HepG2 (cell line): ENCODE data around the gene STRADA. TPM values are rescaled to one million over a fixed set of nuclear protein-coding genes. Genes with fewer than 3 reads are reported as not detected.

Experiments used
- ASH2L ChIP-seq: fragments of 300-600, 200-600 bp; sonication (generic); IDR thresholded peaks from 2 replicates; pipeline ENCODE4 v1.7.0; 2017; ENCODE audit warnings: low read depth, mild to moderate bottlenecking, moderate library complexity, mixed read lengths, low read length; ENCODE audit not compliant: insufficient read length
- BRCA1 ChIP-seq: sonication (generic); formaldehyde crosslinking; IDR thresholded peaks from 2 replicates; pipeline ENCODE4 v1.4.0; 2020; ENCODE audit warnings: missing genetic modification reagents
- DR1 ChIP-seq: sonication (generic); formaldehyde crosslinking; IDR thresholded peaks from 2 replicates; pipeline ENCODE4 v1.8.0; 2021; ENCODE audit warnings: mild to moderate bottlenecking, missing genetic modification reagents, inconsistent platforms
- HES4 ChIP-seq: sonication (generic); formaldehyde crosslinking; IDR thresholded peaks from 2 replicates; pipeline ENCODE4 v1.9.0; 2021; ENCODE audit warnings: mild to moderate bottlenecking, missing genetic modification reagents, borderline replicate concordance
- HIVEP1 ChIP-seq: sonication (generic); formaldehyde crosslinking; IDR thresholded peaks from 2 replicates; pipeline ENCODE4 v1.4.0; 2020; ENCODE audit warnings: mild to moderate bottlenecking, missing genetic modification reagents
- MED1 ChIP-seq: sonication (generic); formaldehyde crosslinking; IDR thresholded peaks from 2 replicates; pipeline ENCODE4 v1.4.0; 2020; ENCODE audit warnings: missing genetic modification reagents
- MEF2D ChIP-seq: sonication (generic); formaldehyde crosslinking; IDR thresholded peaks from 2 replicates; pipeline ENCODE4 v1.5.1; 2020; ENCODE audit warnings: mild to moderate bottlenecking, missing genetic modification reagents
- MIXL1 ChIP-seq: IDR thresholded peaks from 2 replicates; pipeline ENCODE4 v1.6.1; 2016
- NFATC3 ChIP-seq: sonication (generic); formaldehyde crosslinking; IDR thresholded peaks from 2 replicates; pipeline ENCODE4 v1.5.1; 2020; ENCODE audit warnings: mild to moderate bottlenecking, missing genetic modification reagents
- NR2F2 ChIP-seq: IDR thresholded peaks from 2 replicates; pipeline ENCODE4 v1.6.1; 2012; ENCODE audit warnings: low read depth, inconsistent platforms, borderline replicate concordance
- RARA ChIP-seq: IDR thresholded peaks from 2 replicates; pipeline ENCODE4 v1.6.1; 2016; ENCODE audit warnings: missing genetic modification reagents, missing compliant biosample characterization
- SP5 ChIP-seq: IDR thresholded peaks from 2 replicates; pipeline ENCODE4 v1.6.1; 2016; ENCODE audit warnings: low read depth, borderline replicate concordance
- TSC22D2 ChIP-seq: sonication (generic); formaldehyde crosslinking; IDR thresholded peaks from 2 replicates; pipeline ENCODE4 v1.5.1; 2020; ENCODE audit warnings: missing genetic modification reagents, mild to moderate bottlenecking, borderline replicate concordance
- ZNF136 ChIP-seq: sonication (generic); formaldehyde crosslinking; IDR thresholded peaks from 2 replicates; pipeline ENCODE4 v1.8.1; 2022; ENCODE audit warnings: low read depth, mild to moderate bottlenecking, moderate library complexity, missing genetic modification reagents
- ZNF207 ChIP-seq: fragments of 450-650 bp; IDR thresholded peaks from 2 replicates; pipeline ENCODE4 v1.6.1; 2016; ENCODE audit warnings: antibody characterized with exemption, borderline replicate concordance
- ZNF317 ChIP-seq: sonication (generic); formaldehyde crosslinking; IDR thresholded peaks from 2 replicates; pipeline ENCODE4 v1.5.0; 2020; ENCODE audit warnings: mild to moderate bottlenecking, missing genetic modification reagents
- ZNF446 ChIP-seq: sonication (generic); formaldehyde crosslinking; IDR thresholded peaks from 2 replicates; pipeline ENCODE4 v1.5.0; 2020; ENCODE audit warnings: mild to moderate bottlenecking, missing genetic modification reagents
- ZNF501 ChIP-seq: sonication (generic); formaldehyde crosslinking; IDR thresholded peaks from 2 replicates; pipeline ENCODE4 v1.5.1; 2020; ENCODE audit warnings: mild to moderate bottlenecking, moderate library complexity, missing genetic modification reagents
- ZNF883 ChIP-seq: sonication (generic); formaldehyde crosslinking; IDR thresholded peaks from 2 replicates; pipeline ENCODE4 v1.5.1; 2020; ENCODE audit warnings: mild to moderate bottlenecking, missing genetic modification reagents; ENCODE audit errors: not compliant biosample characterization
- polyA plus RNA-seq, 8 experiments: library from polyadenylated mRNA; depleted of rRNA in 3 of 8; stranded (reverse) in 7 of 8; unstranded in 1 of 8; fragments of >200 nt; fragmentation: Illumina TruSeq in 4 of 8; extraction: Trizol in 4 of 8; gene quantifications; 2 replicates each; pipeline versions ENCODE4 v1.2.1 to v1.2.3, GENCODE V29; 2011 to 2016; ENCODE audit warnings: low read depth in 4 of 8, missing spikeins in 1 of 8, mixed read lengths in 1 of 8; ENCODE audit not compliant: insufficient read depth in 1 of 8
- total RNA-seq, 5 experiments: library from RNA; depleted of rRNA; stranded (reverse); fragments of >200 nt; fragmentation: Illumina TruSeq; extraction: Trizol; gene quantifications; 2 replicates each; pipeline ENCODE4 v1.2.3, GENCODE V29; 2016; ENCODE audit warnings: low read depth in 1 of 5
- TF ChIP-seq, protein P1 (sequence below): IDR thresholded peaks from 2 replicates; pipeline ENCODE4 v1.6.1; 2016; ENCODE audit warnings: low read depth, borderline replicate concordance
- TF ChIP-seq, protein P2 (sequence below): sonication (generic); formaldehyde crosslinking; IDR thresholded peaks from 2 replicates; pipeline ENCODE4 v1.4.0; 2020; ENCODE audit warnings: low read depth, missing genetic modification reagents
- TF ChIP-seq, protein P3 (sequence below): IDR thresholded peaks from 2 replicates; pipeline ENCODE4 v1.6.1; 2016; ENCODE audit warnings: missing genetic modification reagents, missing compliant biosample characterization
- TF ChIP-seq, protein P4 (sequence below): sonication (generic); formaldehyde crosslinking; IDR thresholded peaks from 2 replicates; pipeline ENCODE4 v1.5.0; 2020; ENCODE audit warnings: missing genetic modification reagents

The STRADA gene
- total and polyA plus RNA-seq, 2 of the 13 experiments (the other 11 are each of a cell fraction or from before 2014, with no cell fraction given) = 17.6 to 17.9 TPM

DNA sequence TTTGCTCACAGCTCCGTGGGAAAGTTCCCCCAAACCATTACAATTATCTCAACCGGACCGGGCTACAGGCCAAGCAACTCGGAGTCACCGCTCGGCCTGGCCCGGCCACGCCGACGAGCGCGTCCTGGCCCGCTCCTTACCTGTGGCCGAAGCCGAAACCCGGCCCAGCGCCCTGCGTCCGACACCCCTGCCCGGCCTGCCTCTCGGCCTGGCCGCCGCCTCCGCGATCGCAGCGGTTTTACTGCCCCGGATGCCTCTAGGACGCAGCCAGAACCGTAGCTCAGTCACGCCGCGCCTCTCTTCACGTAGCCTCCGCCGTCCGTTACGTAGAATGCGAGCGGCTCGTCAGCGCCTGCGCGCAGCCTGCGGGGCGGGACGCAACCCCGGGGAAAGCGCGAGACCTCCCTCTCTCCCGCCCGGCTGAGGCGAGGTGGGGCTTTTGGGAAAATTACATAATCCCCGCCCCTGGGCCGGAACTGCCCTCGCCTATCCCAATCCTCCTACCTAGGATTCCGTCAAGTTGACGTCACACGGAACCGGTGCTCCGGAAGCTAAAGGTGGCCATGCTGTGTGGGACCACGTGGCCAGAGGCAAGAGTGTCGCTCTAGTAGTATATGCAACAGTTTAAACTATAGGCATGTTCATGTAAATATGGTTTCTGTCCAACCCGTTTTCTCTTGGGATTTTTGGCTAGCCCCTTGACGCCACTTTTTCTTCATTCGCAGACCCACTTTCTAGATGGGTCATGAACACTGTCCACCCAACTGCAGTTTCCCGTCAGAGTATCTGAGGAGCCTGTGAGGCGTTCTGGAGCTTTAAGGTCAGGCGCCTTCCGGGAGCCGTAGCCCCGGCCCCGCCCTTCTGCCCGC, 31.9 kb upstream of the STRADA start, which contains the start of gene CCDC47 (continued):
- TF ChIP-seq, protein P1, sequence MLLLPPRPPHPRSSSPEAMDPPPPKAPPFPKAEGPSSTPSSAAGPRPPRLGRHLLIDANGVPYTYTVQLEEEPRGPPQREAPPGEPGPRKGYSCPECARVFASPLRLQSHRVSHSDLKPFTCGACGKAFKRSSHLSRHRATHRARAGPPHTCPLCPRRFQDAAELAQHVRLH = 0 out of 2 replicates have a peak, but pooled peaks have one; percentile 77
- TF ChIP-seq ZNF446 (CRISPR knock-in tag) (no peak; the same call in 1 of the 2 replicates), ZNF883 (CRISPR knock-in tag) (peak; percentile 79), ZNF207 (no peak), MEF2D (peak; percentile 90), TSC22D2 (CRISPR knock-in tag) (no peak; the same call in none of the 2 replicates), DR1 (CRISPR knock-in tag) (peak; percentile 92), NR2F2 (0 out of 2 replicates have a peak, but pooled peaks have one; percentile 67), ASH2L (peak; percentile 87), MIXL1 (CRISPR knock-in tag) (peak; percentile 74), MED1 (CRISPR knock-in tag) (peak; percentile 92), HIVEP1 (CRISPR knock-in tag) (peak; percentile 93), ZNF501 (CRISPR knock-in tag) (peak; percentile 76), SP5 (CRISPR knock-in tag) (peak; percentile 80), HES4 (peak; percentile 92), ZNF136 (CRISPR knock-in tag) (peak; percentile 97), RARA (CRISPR knock-in tag) (peak; percentile 41), ZNF317 (CRISPR knock-in tag) (peak; percentile 84), BRCA1 (peak; percentile 31; the same call in 1 of the 2 replicates), NFATC3 (peak; percentile 60; the same call in 1 of the 2 replicates)
- TF ChIP-seq, protein P2, sequence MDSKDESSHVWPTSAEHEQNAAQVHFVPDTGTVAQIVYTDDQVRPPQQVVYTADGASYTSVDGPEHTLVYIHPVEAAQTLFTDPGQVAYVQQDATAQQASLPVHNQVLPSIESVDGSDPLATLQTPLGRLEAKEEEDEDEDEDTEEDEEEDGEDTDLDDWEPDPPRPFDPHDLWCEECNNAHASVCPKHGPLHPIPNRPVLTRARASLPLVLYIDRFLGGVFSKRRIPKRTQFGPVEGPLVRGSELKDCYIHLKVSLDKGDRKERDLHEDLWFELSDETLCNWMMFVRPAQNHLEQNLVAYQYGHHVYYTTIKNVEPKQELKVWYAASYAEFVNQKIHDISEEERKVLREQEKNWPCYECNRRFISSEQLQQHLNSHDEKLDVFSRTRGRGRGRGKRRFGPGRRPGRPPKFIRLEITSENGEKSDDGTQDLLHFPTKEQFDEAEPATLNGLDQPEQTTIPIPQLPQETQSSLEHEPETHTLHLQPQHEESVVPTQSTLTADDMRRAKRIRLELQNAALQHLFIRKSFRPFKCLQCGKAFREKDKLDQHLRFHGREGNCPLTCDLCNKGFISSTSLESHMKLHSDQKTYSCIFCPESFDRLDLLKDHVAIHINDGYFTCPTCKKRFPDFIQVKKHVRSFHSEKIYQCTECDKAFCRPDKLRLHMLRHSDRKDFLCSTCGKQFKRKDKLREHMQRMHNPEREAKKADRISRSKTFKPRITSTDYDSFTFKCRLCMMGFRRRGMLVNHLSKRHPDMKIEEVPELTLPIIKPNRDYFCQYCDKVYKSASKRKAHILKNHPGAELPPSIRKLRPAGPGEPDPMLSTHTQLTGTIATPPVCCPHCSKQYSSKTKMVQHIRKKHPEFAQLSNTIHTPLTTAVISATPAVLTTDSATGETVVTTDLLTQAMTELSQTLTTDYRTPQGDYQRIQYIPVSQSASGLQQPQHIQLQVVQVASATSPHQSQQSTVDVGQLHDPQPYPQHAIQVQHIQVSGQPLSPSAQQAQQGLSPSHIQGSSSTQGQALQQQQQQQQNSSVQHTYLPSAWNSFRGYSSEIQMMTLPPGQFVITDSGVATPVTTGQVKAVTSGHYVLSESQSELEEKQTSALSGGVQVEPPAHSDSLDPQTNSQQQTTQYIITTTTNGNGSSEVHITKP (CRISPR knock-in tag) = peak; percentile 78
- TF ChIP-seq, protein P3, sequence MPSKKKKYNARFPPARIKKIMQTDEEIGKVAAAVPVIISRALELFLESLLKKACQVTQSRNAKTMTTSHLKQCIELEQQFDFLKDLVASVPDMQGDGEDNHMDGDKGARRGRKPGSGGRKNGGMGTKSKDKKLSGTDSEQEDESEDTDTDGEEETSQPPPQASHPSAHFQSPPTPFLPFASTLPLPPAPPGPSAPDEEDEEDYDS (CRISPR knock-in tag) = peak; percentile 87
- TF ChIP-seq, protein P4, sequence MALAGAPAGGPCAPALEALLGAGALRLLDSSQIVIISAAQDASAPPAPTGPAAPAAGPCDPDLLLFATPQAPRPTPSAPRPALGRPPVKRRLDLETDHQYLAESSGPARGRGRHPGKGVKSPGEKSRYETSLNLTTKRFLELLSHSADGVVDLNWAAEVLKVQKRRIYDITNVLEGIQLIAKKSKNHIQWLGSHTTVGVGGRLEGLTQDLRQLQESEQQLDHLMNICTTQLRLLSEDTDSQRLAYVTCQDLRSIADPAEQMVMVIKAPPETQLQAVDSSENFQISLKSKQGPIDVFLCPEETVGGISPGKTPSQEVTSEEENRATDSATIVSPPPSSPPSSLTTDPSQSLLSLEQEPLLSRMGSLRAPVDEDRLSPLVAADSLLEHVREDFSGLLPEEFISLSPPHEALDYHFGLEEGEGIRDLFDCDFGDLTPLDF (CRISPR knock-in tag) = peak; percentile 97
